Measurements from ENCODE around the gene PCSK9. TPM values are rescaled to one million over a fixed set of nuclear protein-coding genes. Genes with fewer than 3 reads are reported as not detected.

Gene PCSK9
- total RNA-seq, 4 donors from 2014 or later: 0.44 to 4.3 (median 2.5) TPM

- Histone ChIP-seq H3K4me3 (no peak overlapping the region), H3K36me3 (peaks cover 0 to 98% (median 36%) of the 10 kb centered on the region in 3 donors), H3K27ac (no peak overlapping the region), H3K4me1 (no peaks in the 10 kb centered on the region), H3K9me3 (no peaks in the 10 kb centered on the region), H3K27me3 (no peaks in the 10 kb centered on the region)
- TF ChIP-seq POLR2A (IDR thresholded peaks at IDR 0.05): no peak
- TF ChIP-seq, protein P1, sequence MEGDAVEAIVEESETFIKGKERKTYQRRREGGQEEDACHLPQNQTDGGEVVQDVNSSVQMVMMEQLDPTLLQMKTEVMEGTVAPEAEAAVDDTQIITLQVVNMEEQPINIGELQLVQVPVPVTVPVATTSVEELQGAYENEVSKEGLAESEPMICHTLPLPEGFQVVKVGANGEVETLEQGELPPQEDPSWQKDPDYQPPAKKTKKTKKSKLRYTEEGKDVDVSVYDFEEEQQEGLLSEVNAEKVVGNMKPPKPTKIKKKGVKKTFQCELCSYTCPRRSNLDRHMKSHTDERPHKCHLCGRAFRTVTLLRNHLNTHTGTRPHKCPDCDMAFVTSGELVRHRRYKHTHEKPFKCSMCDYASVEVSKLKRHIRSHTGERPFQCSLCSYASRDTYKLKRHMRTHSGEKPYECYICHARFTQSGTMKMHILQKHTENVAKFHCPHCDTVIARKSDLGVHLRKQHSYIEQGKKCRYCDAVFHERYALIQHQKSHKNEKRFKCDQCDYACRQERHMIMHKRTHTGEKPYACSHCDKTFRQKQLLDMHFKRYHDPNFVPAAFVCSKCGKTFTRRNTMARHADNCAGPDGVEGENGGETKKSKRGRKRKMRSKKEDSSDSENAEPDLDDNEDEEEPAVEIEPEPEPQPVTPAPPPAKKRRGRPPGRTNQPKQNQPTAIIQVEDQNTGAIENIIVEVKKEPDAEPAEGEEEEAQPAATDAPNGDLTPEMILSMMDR (IDR thresholded peaks at IDR 0.05): no peak
- no peak for TF ChIP-seq EP300 (IDR thresholded peaks at IDR 0.05)
- no peak for DNase-seq (ENCODE audit: low spot score in 2 of 2)
- WGBS, 2 donors: 54 to 58% methylated on average over 9 of the region's 9 CpGs
Measured at GRCh38 chr1:55081188-55081904, 42.0 kb downstream of the PCSK9 start.

GRCh38 chr1:55081905-55082296 lies 42.6 kb downstream of the PCSK9 start:
- Histone ChIP-seq H3K27me3 (no peaks in the 10 kb centered on the region), H3K36me3 (peaks cover 0 to 98% (median 36%) of the 10 kb centered on the region in 3 donors), H3K4me3 (no peak overlapping the region), H3K27ac (no peak overlapping the region), H3K4me1 (no peaks in the 10 kb centered on the region), H3K9me3 (no peaks in the 10 kb centered on the region)
- no peak for DNase-seq (ENCODE audit: low spot score in 2 of 2)
- 28 to 53% methylated on average over 2 of the region's 2 CpGs for WGBS, 2 donors
- TF ChIP-seq, protein P1 (IDR thresholded peaks at IDR 0.05): no peak
- TF ChIP-seq POLR2A (IDR thresholded peaks at IDR 0.05) (no peak), EP300 (IDR thresholded peaks at IDR 0.05) (no peak)

DNA sequence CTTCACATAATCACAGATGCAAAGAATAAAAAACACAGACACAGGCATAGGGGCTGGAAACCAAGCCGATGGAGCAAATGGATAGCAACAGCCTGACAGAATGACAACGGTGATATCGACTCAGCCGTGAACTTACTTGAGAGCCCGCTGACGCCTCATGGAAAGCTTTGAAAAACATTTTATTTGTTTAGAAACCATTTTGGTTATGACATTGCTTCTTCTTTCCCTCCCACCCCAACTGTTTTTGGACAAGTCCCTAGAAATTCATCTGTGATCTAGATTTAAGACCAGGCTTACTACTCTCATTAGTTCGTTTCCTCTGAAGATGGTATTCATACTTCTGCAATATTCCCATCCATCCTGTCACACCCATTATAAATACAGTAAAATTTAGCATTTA lies 44.9 kb downstream of the PCSK9 start:
- no peak for TF ChIP-seq POLR2A (IDR thresholded peaks at IDR 0.05)
- TF ChIP-seq, protein P1 (IDR thresholded peaks at IDR 0.05): no peak
- 95% methylated on average over 7 of the region's 7 CpGs for WGBS, 2 donors
- DNase-seq (ENCODE audit: low spot score in 2 of 2): no peak
- Histone ChIP-seq H3K36me3 (peaks cover 0 to 100% (median 42%) of the 10 kb centered on the region in 3 donors), H3K9me3 (no peaks in the 10 kb centered on the region), H3K27me3 (no peaks in the 10 kb centered on the region), H3K4me1 (no peaks in the 10 kb centered on the region), H3K27ac (no peak overlapping the region), H3K4me3 (no peak overlapping the region)

- Histone ChIP-seq H3K36me3 (peaks cover 0 to 100% (median 32%) of the 10 kb centered on the region in 3 donors), H3K4me1 (no peaks in the 10 kb centered on the region), H3K9me3 (no peaks in the 10 kb centered on the region), H3K27me3 (no peaks in the 10 kb centered on the region), H3K4me3 (no peak overlapping the region), H3K27ac (no peak overlapping the region)
- 79 to 85% methylated on average over 3 of the region's 3 CpGs for WGBS, 2 donors
- no peak for DNase-seq (ENCODE audit: low spot score in 2 of 2)
- TF ChIP-seq POLR2A (IDR thresholded peaks at IDR 0.05): no peak
- TF ChIP-seq, protein P1 (IDR thresholded peaks at IDR 0.05): no peak
- TF ChIP-seq EP300 (IDR thresholded peaks at IDR 0.05): no peak
Measured at GRCh38 chr1:55087439-55087838, 48.1 kb downstream of the PCSK9 start.

DNA sequence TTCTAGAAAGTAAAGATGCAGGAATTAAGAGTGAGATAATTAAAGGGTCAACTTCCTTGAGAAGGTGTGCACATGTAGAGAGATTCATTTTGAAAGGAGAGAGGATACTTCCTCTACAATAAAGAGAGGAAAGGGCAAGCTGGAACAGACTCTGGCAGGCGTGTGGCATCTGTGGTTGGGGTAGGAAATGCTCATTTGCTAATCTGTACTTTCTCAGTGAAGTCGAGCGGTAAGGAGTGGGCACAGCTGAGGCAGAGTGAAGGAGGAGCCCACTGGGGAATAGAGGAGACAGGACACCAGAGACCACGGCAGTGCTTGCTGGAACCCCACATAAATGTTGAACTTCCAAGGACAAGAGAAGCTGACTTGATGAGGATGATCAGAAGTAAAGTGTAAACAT lies 49.1 kb downstream of the PCSK9 start:
- no peak for DNase-seq (ENCODE audit: low spot score in 2 of 2)
- Histone ChIP-seq H3K36me3 (peaks cover 0 to 100% (median 30%) of the 10 kb centered on the region in 3 donors), H3K27ac (no peak overlapping the region), H3K9me3 (no peaks in the 10 kb centered on the region), H3K4me1 (no peaks in the 10 kb centered on the region), H3K4me3 (no peak overlapping the region), H3K27me3 (no peaks in the 10 kb centered on the region)
- 80% methylated on average over 4 of the region's 4 CpGs for WGBS, 2 donors
- TF ChIP-seq POLR2A (IDR thresholded peaks at IDR 0.05) (no peak), EP300 (IDR thresholded peaks at IDR 0.05) (no peak)
- TF ChIP-seq, protein P1 (IDR thresholded peaks at IDR 0.05): no peak
